ENCODE measurements around the gene CCL24.
"Not testable (repeated sequence)": the region's sequence is repeated elsewhere in the genome, so short reads cannot be mapped to it uniquely, and the experiment has no call there.

The CCL24 gene

DNA sequence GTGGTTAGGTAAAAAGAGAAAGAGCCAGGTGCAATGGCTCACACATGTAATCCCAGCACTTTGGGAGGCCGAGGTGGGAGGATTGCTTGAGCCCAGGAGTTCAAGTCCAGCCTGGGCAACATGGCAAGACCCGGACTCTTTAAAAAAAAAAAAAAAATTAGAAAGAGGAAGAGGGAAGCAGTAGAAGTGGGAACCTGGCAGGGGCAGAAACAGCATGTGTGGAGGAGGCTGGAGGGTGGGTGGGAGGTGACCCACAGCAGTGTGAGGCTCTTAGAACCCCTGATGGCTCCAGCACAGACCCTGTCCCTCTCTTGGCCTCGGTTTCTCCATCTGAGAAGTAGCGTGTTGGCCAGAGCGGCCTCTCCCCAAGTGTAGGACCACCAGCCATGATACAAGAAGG, 4.9 kb upstream of the CCL24 start:
- no peak for DNase-seq

- DNase-seq = no peak
These were observed 3.5 kb upstream of the CCL24 start for GRCh38 chr7:75817116-75817515.

DNA sequence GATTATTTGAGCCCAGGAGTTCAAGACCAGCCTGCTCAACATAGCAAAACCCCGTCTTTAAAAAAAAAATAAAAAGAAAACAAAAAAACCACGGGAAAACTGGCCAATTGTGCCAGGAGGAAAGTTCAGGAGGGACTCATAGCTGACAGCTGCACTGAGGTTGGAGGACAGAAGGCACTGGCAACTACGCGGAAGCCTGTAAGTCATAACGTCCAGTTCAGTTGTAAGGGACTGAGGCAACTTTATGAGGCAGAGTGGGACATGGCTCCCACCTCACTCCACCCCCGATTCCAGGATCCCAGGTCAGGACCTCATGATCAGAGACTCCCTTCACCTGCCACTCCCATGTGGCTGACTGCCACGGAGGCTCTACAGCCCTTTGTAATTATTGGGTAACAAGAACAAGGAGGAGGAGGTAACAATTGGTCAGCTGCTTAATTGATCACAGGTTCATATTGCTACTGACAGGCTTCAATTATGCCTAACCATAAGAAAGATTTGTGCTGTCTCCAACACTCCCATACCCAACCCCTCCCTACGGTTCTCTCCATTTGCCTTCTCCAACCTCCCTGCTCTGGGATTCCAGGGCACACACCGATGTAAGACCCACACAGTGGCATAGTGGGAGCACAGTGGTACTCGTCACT, 1.9 kb upstream of the CCL24 start:
- DNase-seq = no peak

GRCh38 chr7:75814407-75814947, 871 bp upstream of the CCL24 start:
- no peak for DNase-seq

- no peak for DNase-seq
These were observed 522 bp downstream of the CCL24 start for GRCh38 chr7:75813084-75813483.

DNA sequence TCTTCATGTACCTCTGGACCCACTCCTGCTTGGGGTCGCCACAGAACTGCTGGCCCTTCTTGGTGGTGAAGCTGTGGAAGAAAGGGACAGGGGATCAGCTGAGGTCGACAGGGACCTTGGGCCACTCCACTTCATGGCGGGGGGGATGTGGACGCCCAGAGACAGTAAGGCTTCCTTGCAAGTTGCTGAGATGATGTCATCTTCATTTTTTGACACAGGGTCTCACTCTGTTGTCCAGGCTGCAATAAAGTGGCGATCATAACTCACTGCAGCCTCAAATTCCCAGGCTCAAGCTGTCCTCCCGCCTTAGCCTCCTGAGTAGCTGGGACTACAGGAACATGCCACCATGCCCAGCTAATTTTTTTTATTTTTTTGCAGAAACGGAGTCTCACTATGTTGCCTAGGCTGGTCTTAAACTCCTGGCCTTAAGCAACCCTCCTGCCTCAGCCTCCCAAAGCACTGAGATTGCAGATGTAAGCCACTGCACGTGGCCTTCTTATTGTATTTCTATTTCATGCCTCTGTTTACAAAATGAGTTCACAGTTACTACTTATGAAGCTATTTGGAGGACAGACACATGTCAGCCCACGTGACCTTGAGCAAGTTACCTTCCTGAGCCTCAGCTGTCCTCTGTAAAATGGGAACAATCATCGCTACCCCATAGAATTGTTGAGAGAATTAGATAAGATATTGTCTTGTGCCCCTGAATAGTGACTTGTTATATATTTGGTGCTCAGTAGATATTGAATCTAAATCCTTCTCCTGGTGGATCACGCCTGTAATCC, 1.5 kb downstream of the CCL24 start:
- DNase-seq = no peak

DNA sequence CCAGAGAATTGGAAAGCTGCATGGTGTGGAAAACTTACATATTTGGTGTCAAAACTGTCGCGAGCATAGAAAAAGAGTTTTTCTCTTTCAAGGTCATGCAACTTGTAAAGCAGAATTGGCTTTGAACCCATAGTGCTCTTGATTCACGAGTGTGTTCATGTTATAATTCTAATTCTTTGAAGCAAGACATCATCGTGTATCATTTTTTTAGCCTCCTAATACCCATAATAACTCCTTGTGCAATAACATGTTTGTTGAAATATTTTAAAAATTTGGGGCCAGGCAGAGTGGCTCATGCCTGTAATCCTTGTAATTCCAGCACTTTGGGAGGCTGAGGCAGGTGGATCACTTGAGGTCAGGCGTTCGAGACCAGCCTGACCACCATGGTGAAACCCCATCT, 4.2 kb downstream of the CCL24 start:
- no peak for DNase-seq

DNA sequence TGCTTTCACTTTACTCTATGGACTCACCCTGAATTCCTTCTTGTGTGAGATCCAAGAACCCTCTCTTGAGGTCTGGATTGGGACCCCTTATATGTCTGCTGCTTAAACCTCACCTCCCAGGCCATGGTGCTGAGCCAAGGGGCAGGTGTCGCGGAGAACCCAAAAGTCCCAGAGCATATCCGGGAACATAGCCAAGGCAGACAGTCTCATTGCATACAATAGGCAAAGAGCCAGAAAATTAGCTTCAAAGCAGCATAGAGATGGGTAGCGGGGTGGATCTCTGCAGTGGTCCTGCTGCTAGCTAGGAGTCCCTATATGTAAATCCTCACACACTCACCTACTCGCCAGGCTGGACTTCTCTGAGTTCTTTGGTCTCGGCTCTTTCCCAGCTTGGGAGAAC, 5.5 kb downstream of the CCL24 start:
- no peak for DNase-seq

- no peak for DNase-seq
These were observed 6.2 kb downstream of the CCL24 start for GRCh38 chr7:75807452-75807851.

GRCh38 chr7:75806560-75807307, 6.9 kb downstream of the CCL24 start:
- DNase-seq = no peak

DNA sequence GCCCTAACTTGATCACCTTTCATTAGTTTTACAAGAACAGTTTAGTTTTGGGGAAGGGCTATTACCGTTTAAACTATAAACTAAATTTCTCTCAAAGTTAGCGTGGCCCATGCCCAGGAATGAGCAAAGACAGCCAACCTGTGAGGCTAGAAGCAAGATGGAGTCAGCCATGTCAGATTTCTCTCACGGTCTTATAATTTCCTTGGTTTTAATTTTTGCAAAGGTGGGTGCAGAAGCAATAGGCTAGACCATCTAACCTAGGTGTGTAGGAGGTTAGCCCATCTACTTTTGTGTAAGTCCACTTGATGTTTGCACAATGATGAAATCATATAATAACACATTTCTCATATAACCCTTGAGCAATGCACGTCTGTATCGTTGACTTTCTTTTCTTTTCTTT, 8.9 kb downstream of the CCL24 start:
- DNase-seq = no peak

- no peak for DNase-seq
These were observed 9.6 kb downstream of the CCL24 start for GRCh38 chr7:75804004-75804403.

- DNase-seq = no peak
These were observed 11.1 kb downstream of the CCL24 start for GRCh38 chr7:75802552-75802821.

DNA sequence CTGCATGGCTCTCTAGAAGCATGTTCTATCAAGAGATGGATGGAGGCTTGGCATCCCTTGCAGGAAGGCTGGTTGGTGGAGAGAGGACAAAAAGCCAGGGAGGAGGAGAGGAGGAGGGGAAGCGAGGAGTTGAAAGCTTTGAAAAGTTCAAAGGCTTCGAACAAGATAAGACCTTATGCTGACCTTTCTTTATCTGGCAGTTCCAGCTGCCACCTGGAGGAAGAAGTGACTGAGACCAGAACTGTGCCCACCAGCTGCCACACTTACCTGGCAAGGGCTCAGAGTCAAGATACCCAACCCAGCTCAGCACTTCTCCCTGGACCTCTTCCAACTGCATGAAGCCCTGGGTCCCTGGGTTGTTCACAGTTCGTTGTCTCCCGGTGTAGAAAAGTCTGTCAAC, 14.8 kb downstream of the CCL24 start:
- DNase-seq = no peak

- DNase-seq = no peak
These were observed 17.2 kb downstream of the CCL24 start for GRCh38 chr7:75796420-75796819.

- DNase-seq = no peak
These were observed 17.7 kb downstream of the CCL24 start for GRCh38 chr7:75795831-75796285.

DNA sequence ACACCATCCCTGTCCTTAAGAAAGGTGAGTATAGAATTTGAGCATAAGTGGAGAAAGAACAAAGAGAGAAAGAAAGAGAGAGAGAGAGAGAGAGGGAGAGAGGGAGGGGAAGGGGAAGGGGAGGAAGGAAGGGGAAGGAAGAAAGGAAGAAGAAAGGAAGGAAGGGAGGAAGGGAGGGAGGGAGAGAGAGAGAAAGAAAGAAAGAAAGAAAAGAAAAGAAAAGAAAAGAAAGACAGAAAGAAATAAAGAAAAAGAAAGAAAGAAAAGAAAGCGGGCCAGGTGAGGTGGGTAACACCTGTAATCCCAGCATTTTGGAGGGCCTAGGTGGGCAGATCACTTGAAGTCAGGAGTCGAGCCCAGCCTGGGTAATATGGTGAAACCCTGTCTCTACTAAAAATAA, 19.9 kb downstream of the CCL24 start:
- no peak for DNase-seq

GRCh38 chr7:75792567-75792966, 21.0 kb downstream of the CCL24 start:
- not testable (repeated sequence) for DNase-seq

DNA sequence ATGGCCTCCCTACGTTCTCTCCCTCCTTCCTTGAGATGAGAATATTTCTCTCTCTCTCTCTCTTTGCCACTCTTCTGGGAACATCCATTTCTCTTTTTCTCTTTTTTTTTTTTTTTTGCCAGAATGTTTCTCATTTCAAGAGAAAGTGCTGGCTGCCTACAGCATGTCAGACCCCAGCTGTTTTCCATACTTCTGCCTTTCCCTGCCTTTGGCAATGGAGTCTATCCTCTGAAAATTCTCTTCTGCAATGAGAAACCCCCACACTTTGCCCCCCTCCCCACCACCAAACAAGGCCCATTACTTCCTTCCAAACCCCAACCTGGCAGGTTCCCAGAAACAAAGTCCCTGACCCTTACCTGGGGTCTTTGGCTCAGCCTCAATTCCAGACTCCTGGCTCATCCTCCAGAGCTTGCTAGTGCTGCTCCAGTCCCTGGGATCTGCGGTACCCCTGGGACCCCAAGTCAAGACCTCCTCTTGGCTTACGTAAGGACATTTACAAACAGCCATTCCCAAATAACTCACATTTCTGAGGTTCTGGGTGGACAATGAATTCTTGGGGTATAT, 24.2 kb downstream of the CCL24 start:
- DNase-seq = no peak

- not testable (repeated sequence) for DNase-seq
These were observed 25.3 kb downstream of the CCL24 start for GRCh38 chr7:75788154-75788847.

DNA sequence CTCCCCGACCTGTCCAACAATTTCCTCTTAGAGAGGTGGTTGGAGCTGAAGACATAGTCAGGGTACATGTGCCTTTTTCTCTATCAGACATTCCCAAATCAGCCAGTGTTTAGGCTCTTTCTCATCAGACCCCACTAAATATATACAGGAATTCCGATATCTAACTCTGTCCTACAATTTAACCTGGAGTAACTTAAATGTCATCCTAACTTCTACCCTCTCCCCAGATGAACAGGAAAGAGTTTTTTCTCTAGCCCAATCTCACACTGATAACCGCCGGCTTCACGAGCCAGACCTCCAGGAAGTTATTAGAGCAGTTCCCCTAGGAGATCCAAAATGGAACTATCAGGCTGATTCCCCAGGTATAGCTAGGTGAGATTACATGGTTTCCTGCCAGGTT, 30.5 kb downstream of the CCL24 start:
- not testable (repeated sequence) for DNase-seq

DNA sequence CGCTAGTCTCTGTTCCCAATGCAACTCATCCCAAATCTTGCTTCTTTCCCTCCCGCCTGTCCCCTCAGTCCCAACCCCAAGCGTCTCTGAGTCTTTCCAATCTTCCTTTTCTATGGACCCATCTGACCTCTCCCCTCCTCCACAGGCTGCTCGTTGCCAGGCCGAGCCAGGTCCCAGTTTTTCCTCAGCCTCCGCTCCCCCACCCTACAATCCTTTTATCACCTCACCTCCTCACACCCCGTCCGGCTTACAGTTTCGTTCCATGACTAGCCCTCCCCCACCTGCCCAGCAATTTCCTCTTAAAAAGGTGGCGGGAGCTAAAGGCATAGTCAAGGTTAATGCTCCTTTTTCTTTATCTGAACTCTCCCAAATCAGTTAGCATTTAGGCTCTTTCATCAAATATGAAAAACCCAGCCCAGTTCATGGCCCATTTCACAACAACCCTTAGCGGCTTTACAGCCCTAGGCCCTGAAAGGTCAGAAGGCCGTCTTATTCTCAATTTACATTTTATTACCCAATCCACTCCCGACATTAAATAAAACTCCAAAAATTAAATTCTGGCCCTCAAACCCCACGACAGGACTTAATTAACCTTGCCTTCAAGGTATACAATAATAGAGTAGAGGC, 32.8 kb downstream of the CCL24 start:
- DNase-seq = not testable (repeated sequence)

All from activated CD4-positive, alpha-beta T cell treated with anti-CD3 and anti-CD28 coated beads, Interleukin-2, amount 50 U/mL, for 4 hours (primary cell).